Measurements from ENCODE around the gene MRPL55.

GRCh38 chr1:228158151-228159007, 49.3 kb upstream of the MRPL55 start:
- TF ChIP-seq, protein P1, sequence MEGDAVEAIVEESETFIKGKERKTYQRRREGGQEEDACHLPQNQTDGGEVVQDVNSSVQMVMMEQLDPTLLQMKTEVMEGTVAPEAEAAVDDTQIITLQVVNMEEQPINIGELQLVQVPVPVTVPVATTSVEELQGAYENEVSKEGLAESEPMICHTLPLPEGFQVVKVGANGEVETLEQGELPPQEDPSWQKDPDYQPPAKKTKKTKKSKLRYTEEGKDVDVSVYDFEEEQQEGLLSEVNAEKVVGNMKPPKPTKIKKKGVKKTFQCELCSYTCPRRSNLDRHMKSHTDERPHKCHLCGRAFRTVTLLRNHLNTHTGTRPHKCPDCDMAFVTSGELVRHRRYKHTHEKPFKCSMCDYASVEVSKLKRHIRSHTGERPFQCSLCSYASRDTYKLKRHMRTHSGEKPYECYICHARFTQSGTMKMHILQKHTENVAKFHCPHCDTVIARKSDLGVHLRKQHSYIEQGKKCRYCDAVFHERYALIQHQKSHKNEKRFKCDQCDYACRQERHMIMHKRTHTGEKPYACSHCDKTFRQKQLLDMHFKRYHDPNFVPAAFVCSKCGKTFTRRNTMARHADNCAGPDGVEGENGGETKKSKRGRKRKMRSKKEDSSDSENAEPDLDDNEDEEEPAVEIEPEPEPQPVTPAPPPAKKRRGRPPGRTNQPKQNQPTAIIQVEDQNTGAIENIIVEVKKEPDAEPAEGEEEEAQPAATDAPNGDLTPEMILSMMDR (IDR thresholded peaks at IDR 0.05) = no peak
- no peak for TF ChIP-seq POLR2A (IDR thresholded peaks at IDR 0.05)
- no peak for TF ChIP-seq EP300 (IDR thresholded peaks at IDR 0.05)

All from tibial nerve (tissue), 4 donors.